Thymus (tissue), 11 donors: Measurements from ENCODE around the gene LOXL3. TPM values are rescaled to one million over a fixed set of nuclear protein-coding genes. Genes with fewer than 3 reads are reported as not detected.

ENCODE experiments used
- DNase-seq, 9 donors: peaks; one replicate each; pipeline ENCODE4 v3.0.0-alpha.2; 2013; ENCODE audit warnings: low spot score in 9 of 9, low read depth in 6 of 9, missing footprints in 1 of 9
- H3K27ac ChIP-seq, 2 donors: one replicate each; pipeline ENCODE4 v1.5.1; 2013; ENCODE audit warnings: control low read depth in 1 of 2, low read depth in 1 of 2, low read length in 1 of 2, mild to moderate bottlenecking in 1 of 2, moderate library complexity in 1 of 2
- H3K27me3 ChIP-seq, 2 donors: one replicate each; pipeline ENCODE4 v1.5.1; 2013; ENCODE audit warnings: low read length in 1 of 2; ENCODE audit not compliant: control insufficient read depth in 2 of 2, insufficient read depth in 1 of 2
- H3K36me3 ChIP-seq, 2 donors: one replicate each; pipeline ENCODE4 v1.5.1; 2013; ENCODE audit warnings: low read length in 1 of 2, mild to moderate bottlenecking in 1 of 2, moderate library complexity in 1 of 2; ENCODE audit not compliant: control insufficient read depth in 2 of 2, insufficient read depth in 2 of 2
- H3K4me1 ChIP-seq, 2 donors: one replicate each; pipeline ENCODE4 v1.5.1; 2013; ENCODE audit warnings: low read length in 2 of 2; ENCODE audit not compliant: control insufficient read depth in 2 of 2, insufficient read depth in 2 of 2
- H3K4me3 ChIP-seq, 2 donors: one replicate each; pipeline ENCODE4 v1.5.1; 2013; ENCODE audit warnings: low read length in 2 of 2, control low read depth in 1 of 2, mild to moderate bottlenecking in 1 of 2
- H3K9me3 ChIP-seq, 2 donors: one replicate each; pipeline ENCODE4 v1.5.1; 2013; ENCODE audit warnings: low read length in 1 of 2, mild to moderate bottlenecking in 1 of 2; ENCODE audit not compliant: control insufficient read depth in 2 of 2, insufficient read depth in 1 of 2
- WGBS: extraction: QIAGEN DNeasy Blood & Tissue Kit; methylation state at CpG from one replicate; pipeline ENCODE4 v1.1.7; 2013; 5-methylcytosine and 5-hydroxymethylcytosine counted together
- polyA plus RNA-seq: library from polyadenylated mRNA; stranded (reverse); fragments of 200-250 nt; gene quantifications from one replicate; pipeline ENCODE4 v1.2.3, GENCODE V29; 2013
- total RNA-seq: library from RNA; stranded (reverse); fragments of 120-200 nt; gene quantifications from one replicate; pipeline ENCODE4 v1.2.4, GENCODE V29; 2013
- donor health status: healthy.

The LOXL3 gene
- total and polyA plus RNA-seq, 2 donors, result 1.4 to 1.6 TPM

DNA sequence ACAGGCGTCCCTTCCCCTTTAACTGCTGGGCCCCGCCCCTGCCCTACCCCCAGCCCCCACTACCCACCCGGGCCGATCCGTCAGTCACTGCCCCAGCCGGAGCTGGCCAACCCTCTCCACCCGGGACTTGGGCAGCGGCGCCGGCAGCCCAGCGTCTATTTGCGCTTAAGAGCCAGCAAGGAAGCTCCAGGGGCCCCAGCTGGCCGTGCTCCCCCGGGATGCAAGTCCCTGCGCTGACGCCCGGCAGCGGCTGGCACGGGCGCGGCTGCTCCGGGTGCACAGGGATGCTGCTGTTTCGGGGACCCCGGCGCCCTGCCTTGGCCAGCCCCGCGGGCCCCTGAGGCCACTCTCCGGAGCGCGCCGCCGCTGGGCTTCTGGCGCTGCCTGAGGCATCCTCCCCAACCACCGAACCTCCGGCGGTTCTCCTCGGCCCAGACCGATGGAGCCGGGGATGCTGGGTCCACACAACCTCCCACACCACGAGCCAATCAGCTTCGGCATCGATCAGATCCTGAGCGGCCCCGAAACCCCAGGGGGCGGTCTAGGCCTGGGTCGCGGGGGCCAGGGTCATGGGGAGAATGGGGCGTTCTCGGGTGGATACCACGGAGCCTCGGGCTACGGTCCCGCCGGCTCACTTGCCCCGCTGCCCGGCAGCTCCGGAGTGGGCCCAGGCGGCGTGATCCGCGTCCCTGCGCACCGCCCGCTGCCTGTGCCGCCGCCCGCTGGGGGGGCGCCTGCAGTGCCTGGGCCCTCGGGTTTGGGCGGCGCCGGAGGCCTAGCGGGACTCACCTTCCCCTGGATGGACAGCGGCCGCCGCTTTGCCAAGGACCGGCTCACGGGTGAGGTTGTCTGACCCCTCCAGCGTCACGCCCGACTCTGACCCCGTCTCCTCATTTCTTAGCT lies 39.1 kb downstream of the LOXL3 start, which contains the start of gene TLX2:
TLX2 (plus strand) TSS at position 83 of the 903 bp plus-strand sequence; CDS start at position 440, 357 bp downstream.
- peaks cover 13 to 32% of the 10 kb centered on the region in 2 donors for H3K4me1 ChIP-seq
- no peak within 1 kb of the TSS for H3K27ac ChIP-seq
- peaks cover 0 to 21% of the 10 kb centered on the region in 2 donors for H3K9me3 ChIP-seq
- H3K36me3 ChIP-seq, result no peaks in the 10 kb centered on the region
- H3K4me3 ChIP-seq, result peak within 1 kb of the TSS; percentile 13 to 50
- 2% methylated on average over 82 of the region's 82 CpGs for WGBS
- peak in 1 of 9 donors; percentile 21 for DNase-seq
- peaks cover 74 to 100% of the 10 kb centered on the region in 2 donors for H3K27me3 ChIP-seq

DNA sequence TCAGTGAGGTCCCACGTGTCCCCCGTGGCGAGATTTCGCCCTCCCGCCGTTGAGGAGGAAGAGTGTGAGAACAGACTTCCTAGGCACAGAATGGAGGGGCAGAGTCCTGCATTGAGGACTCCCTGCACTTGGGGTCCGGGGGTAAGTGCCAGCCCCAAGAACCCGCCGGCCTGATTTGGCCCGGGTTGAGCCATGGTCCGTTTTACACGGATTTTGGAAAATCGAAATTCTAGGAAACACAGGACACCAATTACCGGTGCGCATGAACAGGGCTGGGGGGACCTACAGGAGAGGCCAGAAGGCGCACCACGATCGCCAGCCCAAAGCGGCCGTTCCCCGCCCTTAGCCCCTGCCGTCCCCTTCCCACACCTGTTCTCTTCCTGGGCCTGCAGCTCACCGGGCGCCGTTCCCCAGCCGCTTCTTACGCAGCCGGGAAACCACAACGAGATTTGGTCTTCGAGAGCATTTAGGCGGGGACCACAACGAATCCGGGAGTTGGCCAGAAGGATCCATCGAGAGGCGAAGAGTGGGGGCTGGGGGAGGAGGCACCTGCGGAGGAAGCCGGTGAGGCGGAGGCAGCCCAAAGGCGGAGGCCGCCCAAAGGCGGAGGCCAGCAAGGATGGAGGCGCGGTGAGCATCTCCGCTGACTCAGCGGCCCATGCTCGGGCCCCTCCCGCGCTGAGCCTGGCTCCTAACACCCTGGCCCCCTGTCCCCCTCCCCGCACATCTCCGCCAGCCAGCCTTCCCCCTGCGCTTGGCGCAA lies 40.0 kb downstream of the LOXL3 start:
- peak overlapping the region in 1 of 2 donors; percentile 3 for H3K4me3 ChIP-seq
- H3K36me3 ChIP-seq, result no peaks in the 10 kb centered on the region
- H3K9me3 ChIP-seq, result peaks cover 0 to 21% of the 10 kb centered on the region in 2 donors
- H3K27me3 ChIP-seq, result peaks cover 76 to 99% of the 10 kb centered on the region in 2 donors
- H3K4me1 ChIP-seq, result peaks cover 13 to 32% of the 10 kb centered on the region in 2 donors
- H3K27ac ChIP-seq, result no peak overlapping the region
- 3% methylated on average over 52 of the region's 52 CpGs for WGBS
- DNase-seq, result peak in 1 of 9 donors; percentile 37

DNA sequence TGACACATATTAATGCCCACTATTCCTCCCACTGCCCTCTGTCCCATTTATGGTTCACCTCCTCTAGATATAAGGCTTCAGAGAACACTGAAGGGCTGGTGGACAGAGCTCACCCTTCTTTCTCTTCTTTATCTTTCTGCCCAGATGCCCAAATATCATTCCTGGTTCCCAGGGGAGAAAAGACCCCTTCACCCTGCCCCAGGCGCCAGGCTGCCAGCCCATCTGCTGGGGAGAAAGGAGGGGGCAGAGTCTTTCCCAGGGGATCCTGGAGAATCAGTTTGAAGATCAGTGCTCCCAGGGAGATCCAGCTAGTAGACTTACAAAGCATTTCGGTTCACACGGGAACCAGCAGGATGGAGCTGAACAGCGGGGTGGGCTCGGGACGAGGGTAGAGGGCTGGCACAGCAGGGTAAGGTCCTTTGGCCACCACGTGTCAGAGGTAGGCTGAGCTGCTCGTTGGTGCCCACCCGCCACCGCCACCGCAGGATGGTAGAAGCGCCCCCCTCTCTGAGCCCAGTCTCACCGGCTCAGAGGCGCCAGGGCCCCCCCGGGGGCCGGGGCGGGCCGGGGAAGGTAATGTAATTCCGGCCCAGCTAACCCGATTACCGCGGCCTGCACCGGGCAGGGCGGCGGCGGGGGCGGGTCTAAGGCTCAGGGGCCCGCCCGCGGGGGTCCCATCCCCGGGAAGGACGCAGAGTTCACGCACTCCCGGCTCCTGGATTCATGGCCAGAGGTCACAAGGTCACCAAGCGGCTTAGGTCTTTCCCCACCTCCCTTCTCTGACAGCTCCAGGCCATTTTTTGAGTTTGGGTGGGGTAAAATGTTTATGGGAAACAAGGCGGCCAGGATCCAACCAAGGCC lies 40.8 kb downstream of the LOXL3 start:
- WGBS, result 12% methylated on average over 36 of the region's 36 CpGs
- no peak for DNase-seq
- Histone ChIP-seq H3K27me3 (peaks cover 76 to 99% of the 10 kb centered on the region in 2 donors), H3K9me3 (peaks cover 0 to 21% of the 10 kb centered on the region in 2 donors), H3K4me3 (no peak overlapping the region), H3K4me1 (peaks cover 16 to 37% of the 10 kb centered on the region in 2 donors), H3K36me3 (no peaks in the 10 kb centered on the region), H3K27ac (no peak overlapping the region)

GRCh38 chr2:74511104-74511989 lies 42.4 kb downstream of the LOXL3 start:
- Histone ChIP-seq H3K27ac (no peak overlapping the region), H3K4me3 (no peak overlapping the region), H3K36me3 (peaks cover 0 to 2% of the 10 kb centered on the region in 2 donors), H3K4me1 (peaks cover 24 to 45% of the 10 kb centered on the region in 2 donors), H3K9me3 (peaks cover 0 to 21% of the 10 kb centered on the region in 2 donors), H3K27me3 (peaks cover 66 to 85% of the 10 kb centered on the region in 2 donors)
- no peak for DNase-seq
- WGBS, result 54% methylated on average over 11 of the region's 11 CpGs

- peaks cover 8 to 10% of the 10 kb centered on the region in 2 donors for H3K36me3 ChIP-seq
- H3K9me3 ChIP-seq, result peaks cover 0 to 17% of the 10 kb centered on the region in 2 donors
- H3K4me3 ChIP-seq, result no peak overlapping the region
- no peak overlapping the region for H3K27ac ChIP-seq
- H3K27me3 ChIP-seq, result peaks cover 59 to 83% of the 10 kb centered on the region in 2 donors
- 93% methylated on average over 4 of the region's 4 CpGs for WGBS
- DNase-seq, result no peak
- peaks cover 16 to 39% of the 10 kb centered on the region in 2 donors for H3K4me1 ChIP-seq
These were observed 43.5 kb downstream of the LOXL3 start for GRCh38 chr2:74510272-74510671.

DNA sequence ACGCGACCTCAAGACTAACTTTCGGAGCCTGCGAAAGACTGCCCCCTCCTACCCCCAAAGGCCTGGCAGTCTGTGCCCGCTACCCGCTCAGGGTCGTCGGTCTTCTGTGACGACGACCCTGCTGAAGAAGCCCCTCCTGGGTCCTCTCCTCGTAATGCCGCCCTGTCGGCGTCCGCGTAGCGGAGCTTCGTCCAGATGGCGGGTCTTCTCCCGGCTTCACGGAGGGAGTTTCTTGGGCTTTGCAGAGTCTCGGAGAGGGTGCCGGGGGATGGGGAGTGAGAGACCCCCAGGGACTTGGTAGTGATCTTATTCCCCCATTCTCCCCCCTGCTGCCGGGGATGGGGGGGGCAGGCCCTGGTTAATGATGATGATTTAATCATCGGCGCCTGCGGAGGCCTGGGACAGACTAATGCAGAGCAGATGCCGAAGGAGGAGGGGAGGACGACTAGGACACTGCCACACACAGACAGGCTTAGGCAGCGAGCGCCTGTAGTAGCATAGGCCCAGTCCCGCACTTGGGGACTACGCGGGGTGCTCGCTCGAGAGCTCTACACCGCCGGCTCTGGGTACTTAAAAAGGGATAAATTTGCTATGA lies 45.7 kb downstream of the LOXL3 start:
- WGBS, result 18% methylated on average over 38 of the region's 38 CpGs
- no peak for DNase-seq
- Histone ChIP-seq H3K27ac (peak overlapping the region; percentile 98), H3K36me3 (peaks cover 13 to 15% of the 10 kb centered on the region in 2 donors), H3K4me1 (peaks cover 18 to 29% of the 10 kb centered on the region in 2 donors), H3K9me3 (peaks cover 2% of the 10 kb centered on the region in 2 donors), H3K4me3 (peak overlapping the region; percentile 76 to 95), H3K27me3 (peaks cover 59 to 83% of the 10 kb centered on the region in 2 donors)

DNA sequence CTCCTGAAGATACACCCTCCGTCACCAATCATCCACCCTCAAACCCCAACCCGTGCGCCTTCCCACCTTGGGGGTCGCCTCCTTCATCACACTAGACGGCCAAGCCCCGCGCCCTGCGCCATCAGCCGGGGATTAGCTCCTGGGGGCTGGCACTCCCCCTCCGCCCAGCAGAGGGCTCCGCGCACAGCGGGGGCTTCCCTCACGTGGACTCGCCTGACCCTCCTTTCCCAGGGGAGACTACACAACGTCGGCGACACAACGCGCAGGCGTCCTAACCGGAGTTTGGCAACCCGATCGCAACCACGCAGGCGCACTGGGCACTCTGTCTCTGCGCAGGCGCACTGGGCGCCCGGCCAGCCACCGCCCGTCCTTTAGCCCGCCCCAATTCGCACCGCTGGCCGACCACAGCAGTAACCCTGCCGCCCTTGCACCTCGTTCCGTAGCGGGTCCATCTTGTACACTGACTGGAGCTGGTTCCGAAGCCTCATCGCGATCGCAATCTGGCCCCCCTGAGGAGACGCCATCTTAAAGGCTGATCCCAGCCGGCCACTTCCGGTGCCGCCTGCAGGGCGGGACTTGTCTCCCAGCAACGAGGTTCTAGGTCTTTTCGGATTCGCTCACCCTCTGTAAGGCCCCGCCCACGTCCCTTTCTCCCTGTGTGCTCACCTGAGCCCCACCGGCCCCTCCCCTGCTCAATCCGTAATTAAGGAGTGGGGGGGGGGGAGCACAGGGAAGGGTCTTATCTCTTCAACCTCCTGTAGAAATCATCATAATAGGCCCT lies 46.4 kb downstream of the LOXL3 start, which contains the start of gene PCGF1:
PCGF1 (minus strand) TSS at position 551 of the 781 bp plus-strand sequence; CDS start at position 524, 27 bp downstream.
- H3K27ac ChIP-seq, result peak within 1 kb of the TSS; percentile 98
- peak within 1 kb of the TSS; percentile 76 to 95 for H3K4me3 ChIP-seq
- peak; percentile 98 to 100 (median 99) for DNase-seq
- peaks cover 61 to 83% of the 10 kb centered on the region in 2 donors for H3K27me3 ChIP-seq
- peaks cover 0 to 2% of the 10 kb centered on the region in 2 donors for H3K9me3 ChIP-seq
- H3K36me3 ChIP-seq, result peaks cover 13 to 15% of the 10 kb centered on the region in 2 donors
- H3K4me1 ChIP-seq, result peaks cover 21 to 36% of the 10 kb centered on the region in 2 donors
- WGBS, result 1% methylated on average over 56 of the region's 56 CpGs
